SK-N-SH (cell line): ENCODE results near the gene MCUB. TPM values are rescaled to one million over a fixed set of nuclear protein-coding genes. Genes with fewer than 3 reads are reported as not detected.

Experiments
- CTCF ChIA-PET: fragments of 300-600, 350-600 bp; formaldehyde crosslinking; extraction: SDS; loops from one replicate; lab custom pipeline; 2021; lab: Yijun Ruan, JAX
- POLR2A ChIA-PET: fragments of 350-600 bp; sonication (Branson Sonifier 250); formaldehyde crosslinking; extraction: SDS; loops from one replicate; lab custom pipeline; 2020; ENCODE audit warnings: antibody characterized with exemption, inconsistent platforms; lab: Yijun Ruan, JAX
- DNase-seq: peaks from one replicate; pipeline ENCODE4 v3.0.0; 2012
- H2AFZ ChIP-seq: fragments of 200-600 bp; sonication (generic); 2 replicates; pipeline ENCODE4 v1.8.1; 2016; ENCODE audit warnings: antibody characterized with exemption, mild to moderate bottlenecking, low read depth
- H3F3A ChIP-seq: fragments of 200-600 bp; sonication (generic); replicated peaks from 2 replicates; pipeline ENCODE3; 2016; ENCODE audit warnings: antibody characterized with exemption, mild to moderate bottlenecking; ENCODE audit not compliant: insufficient read depth
- H3K27ac ChIP-seq, 2 experiments: fragments of 200-500 bp in 1 of 2; fragments of 200-600 bp in 1 of 2; sonication (Bioruptor generic) in 1 of 2; sonication (generic), shearing (Covaris generic) in 1 of 2; 2 replicates each; pipeline versions ENCODE4 v1.5.1 to v1.6.1; 2014 to 2016; ENCODE audit warnings: low read depth in 2 of 2, inconsistent platforms in 1 of 2, low read length in 1 of 2, mild to moderate bottlenecking in 1 of 2, mixed read lengths in 1 of 2
- H3K27me3 ChIP-seq: fragments of 200-600 bp; sonication (generic), shearing (Covaris generic); 2 replicates; pipeline ENCODE4 v1.6.1; 2016; ENCODE audit warnings: mixed run types; ENCODE audit not compliant: insufficient read depth
- H3K36me3 ChIP-seq, 2 experiments: fragments of 200-500 bp in 1 of 2; fragments of 200-600 bp in 1 of 2; sonication (Bioruptor generic) in 1 of 2; sonication (generic) in 1 of 2; replicated peaks in 1 of 2; 2 replicates each; pipeline versions ENCODE3 to v1.5.1; 2014 to 2016; ENCODE audit warnings: low read length in 1 of 2, mild to moderate bottlenecking in 1 of 2; ENCODE audit not compliant: insufficient read depth in 2 of 2, control insufficient read depth in 1 of 2
- H3K4me1 ChIP-seq, 2 experiments: fragments of 200-500 bp in 1 of 2; fragments of 200-600 bp in 1 of 2; sonication (Bioruptor generic) in 1 of 2; sonication (generic), shearing (Covaris generic) in 1 of 2; 2 replicates each; pipeline versions ENCODE4 v1.5.1 to v1.6.1; 2014 to 2016; ENCODE audit warnings: low read depth in 1 of 2, low read length in 1 of 2, mixed run types in 1 of 2; ENCODE audit not compliant: insufficient read depth in 2 of 2, control insufficient read depth in 1 of 2
- H3K4me2 ChIP-seq: fragments of 200-600 bp; sonication (generic), shearing (Covaris generic); 2 replicates; pipeline ENCODE4 v1.6.1; 2017; ENCODE audit warnings: mixed run types
- H3K4me3 ChIP-seq, 2 experiments: fragments of 200-500 bp in 1 of 2; fragments of 200-600 bp in 1 of 2; sonication (Bioruptor generic) in 1 of 2; sonication (generic), shearing (Covaris generic) in 1 of 2; 2 replicates each; pipeline versions ENCODE4 v1.5.1 to v1.8.1; 2014 to 2016; ENCODE audit warnings: low read depth in 2 of 2, inconsistent platforms in 1 of 2, low read length in 1 of 2, mild to moderate bottlenecking in 1 of 2, mixed read lengths in 1 of 2, moderate library complexity in 1 of 2
- H3K79me2 ChIP-seq: fragments of 200-600 bp; sonication (generic); 2 replicates; pipeline ENCODE4 v1.8.1; 2017; ENCODE audit warnings: mild to moderate bottlenecking; ENCODE audit not compliant: insufficient read depth
- H3K9ac ChIP-seq: fragments of 200-600 bp; sonication (generic); 2 replicates; pipeline ENCODE4 v1.6.1; 2017; ENCODE audit warnings: mixed run types
- H3K9me2 ChIP-seq: fragments of 200-600 bp; sonication (generic); 2 replicates; pipeline ENCODE4 v1.6.1; 2017; ENCODE audit warnings: mixed run types
- H3K9me3 ChIP-seq: fragments of 200-600 bp; sonication (generic); 2 replicates; pipeline ENCODE4 v1.6.1; 2017; ENCODE audit warnings: mixed run types, mild to moderate bottlenecking, moderate library complexity
- H4K20me1 ChIP-seq: fragments of 200-600 bp; sonication (generic); 2 replicates; pipeline ENCODE4 v1.6.1; 2017; ENCODE audit warnings: mild to moderate bottlenecking, mixed run types; ENCODE audit not compliant: insufficient read depth
- EP300 ChIP-seq, 2 experiments: IDR thresholded peaks; 2 replicates each; pipeline versions ENCODE4 v1.4.0 to v1.6.1; 2012; ENCODE audit warnings: borderline replicate concordance in 1 of 2, low read depth in 1 of 2, low read length in 1 of 2
- FOXJ3 ChIP-seq: sonication (generic); formaldehyde crosslinking; IDR thresholded peaks from 2 replicates; pipeline ENCODE4 v1.5.1; 2020; ENCODE audit warnings: mild to moderate bottlenecking, missing genetic modification reagents
- FOXM1 ChIP-seq: IDR thresholded peaks from 2 replicates; pipeline ENCODE4 v1.4.0; 2012; ENCODE audit warnings: low read depth, mild to moderate bottlenecking
- GABPA ChIP-seq: IDR thresholded peaks from 2 replicates; pipeline ENCODE4 v1.4.0; 2012; ENCODE audit warnings: low read depth, mild to moderate bottlenecking
- JUND ChIP-seq: IDR thresholded peaks from 2 replicates; pipeline ENCODE4 v1.4.0; 2012
- MXI1 ChIP-seq: IDR thresholded peaks from 2 replicates; pipeline ENCODE4 v1.6.1; 2012; ENCODE audit warnings: mild to moderate bottlenecking, low read depth, low read length, improper control_type of control experiment
- NFIC ChIP-seq: IDR thresholded peaks from 2 replicates; pipeline ENCODE4 v1.4.0; 2012; ENCODE audit warnings: borderline replicate concordance
- NRF1 ChIP-seq: IDR thresholded peaks from 2 replicates; pipeline ENCODE4 v1.6.1; 2012; ENCODE audit warnings: low read depth, mild to moderate bottlenecking, low read length
- POLR2AphosphoS5 ChIP-seq: IDR thresholded peaks from 2 replicates; pipeline ENCODE4 v1.6.1; 2012; ENCODE audit warnings: low read depth, low read length
- RFX5 ChIP-seq: IDR thresholded peaks from 2 replicates; pipeline ENCODE4 v1.6.1; 2012; ENCODE audit warnings: mild to moderate bottlenecking, improper control_type of control experiment, low read length
- SIN3A ChIP-seq: IDR thresholded peaks from 2 replicates; pipeline ENCODE4 v1.6.1; 2012; ENCODE audit warnings: low read depth, mild to moderate bottlenecking, low read length, moderate library complexity, borderline replicate concordance
- SMC3 ChIP-seq: IDR thresholded peaks from 2 replicates; pipeline ENCODE4 v1.6.1; 2012; ENCODE audit warnings: low read depth, low read length, improper control_type of control experiment
- TAF1 ChIP-seq: IDR thresholded peaks from 2 replicates; pipeline ENCODE4 v1.6.1; 2012; ENCODE audit warnings: low read depth, mild to moderate bottlenecking, low read length, moderate library complexity, borderline replicate concordance
- TEAD4 ChIP-seq: IDR thresholded peaks from 2 replicates; pipeline ENCODE4 v1.4.0; 2012; ENCODE audit warnings: mild to moderate bottlenecking, borderline replicate concordance; ENCODE audit not compliant: insufficient read depth
- YY1 ChIP-seq: IDR thresholded peaks from 2 replicates; pipeline ENCODE4 v1.4.0; 2012; ENCODE audit warnings: low read depth, mild to moderate bottlenecking
- WGBS: methylation state at CpG from one replicate; pipeline ENCODE4 v1.1.6; 2017; ENCODE audit warnings: low lambda C conversion rate; 5-methylcytosine and 5-hydroxymethylcytosine counted together
- polyA plus RNA-seq, 3 experiments: library from polyadenylated mRNA; depleted of rRNA; stranded (reverse); fragments of >200 nt; gene quantifications; 2 replicates each; pipeline ENCODE4 v1.2.3, GENCODE V29; 2012
- TF ChIP-seq, protein P1 (sequence below): IDR thresholded peaks from 2 replicates; pipeline ENCODE4; 2012
- TF ChIP-seq, protein P2 (sequence below): IDR thresholded peaks from 2 replicates; pipeline ENCODE4 v1.4.0; 2012; ENCODE audit warnings: low read depth, borderline replicate concordance
- TF ChIP-seq, protein P3 (sequence below): fragments of 150-350 bp; IDR thresholded peaks from 2 replicates; pipeline ENCODE4 v1.6.1; 2016; ENCODE audit warnings: mild to moderate bottlenecking, low read depth, low read length
- TF ChIP-seq, protein P4 (sequence below): IDR thresholded peaks from 2 replicates; pipeline ENCODE4 v1.4.0; 2012; ENCODE audit warnings: low read depth, borderline replicate concordance
- TF ChIP-seq, protein P5 (sequence below): fragments of 150-350 bp; IDR thresholded peaks from 2 replicates; pipeline ENCODE4 v1.6.1; 2017; ENCODE audit warnings: antibody characterized with exemption, low read length, low read depth, borderline replicate concordance

MCUB gene
- polyA plus RNA-seq, 1 of the 3 experiments (the other 2 are of a cell fraction) = 39.3 TPM

- no peak for TF ChIP-seq SIN3A
- TF ChIP-seq JUND = no peak
- TF ChIP-seq FOXJ3 (CRISPR knock-in tag) = no peak
- TF ChIP-seq EP300 (IDR thresholded peaks at IDR 0.05; ENCODE audit: borderline replicate concordance in 1 of 2, low read depth in 1 of 2, low read length in 1 of 2) = no peak
- no peak for TF ChIP-seq GABPA
- TF ChIP-seq RFX5 = no peak
- TF ChIP-seq, protein P1, sequence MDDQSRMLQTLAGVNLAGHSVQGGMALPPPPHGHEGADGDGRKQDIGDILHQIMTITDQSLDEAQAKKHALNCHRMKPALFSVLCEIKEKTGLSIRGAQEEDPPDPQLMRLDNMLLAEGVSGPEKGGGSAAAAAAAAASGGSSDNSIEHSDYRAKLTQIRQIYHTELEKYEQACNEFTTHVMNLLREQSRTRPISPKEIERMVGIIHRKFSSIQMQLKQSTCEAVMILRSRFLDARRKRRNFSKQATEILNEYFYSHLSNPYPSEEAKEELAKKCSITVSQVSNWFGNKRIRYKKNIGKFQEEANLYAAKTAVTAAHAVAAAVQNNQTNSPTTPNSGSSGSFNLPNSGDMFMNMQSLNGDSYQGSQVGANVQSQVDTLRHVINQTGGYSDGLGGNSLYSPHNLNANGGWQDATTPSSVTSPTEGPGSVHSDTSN = no peak
- no peak for TF ChIP-seq NFIC
- no peak for TF ChIP-seq TAF1
- TF ChIP-seq, protein P2, sequence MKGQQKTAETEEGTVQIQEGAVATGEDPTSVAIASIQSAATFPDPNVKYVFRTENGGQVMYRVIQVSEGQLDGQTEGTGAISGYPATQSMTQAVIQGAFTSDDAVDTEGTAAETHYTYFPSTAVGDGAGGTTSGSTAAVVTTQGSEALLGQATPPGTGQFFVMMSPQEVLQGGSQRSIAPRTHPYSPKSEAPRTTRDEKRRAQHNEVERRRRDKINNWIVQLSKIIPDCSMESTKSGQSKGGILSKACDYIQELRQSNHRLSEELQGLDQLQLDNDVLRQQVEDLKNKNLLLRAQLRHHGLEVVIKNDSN = no peak
- no peak for TF ChIP-seq NRF1
- TF ChIP-seq, protein P3, sequence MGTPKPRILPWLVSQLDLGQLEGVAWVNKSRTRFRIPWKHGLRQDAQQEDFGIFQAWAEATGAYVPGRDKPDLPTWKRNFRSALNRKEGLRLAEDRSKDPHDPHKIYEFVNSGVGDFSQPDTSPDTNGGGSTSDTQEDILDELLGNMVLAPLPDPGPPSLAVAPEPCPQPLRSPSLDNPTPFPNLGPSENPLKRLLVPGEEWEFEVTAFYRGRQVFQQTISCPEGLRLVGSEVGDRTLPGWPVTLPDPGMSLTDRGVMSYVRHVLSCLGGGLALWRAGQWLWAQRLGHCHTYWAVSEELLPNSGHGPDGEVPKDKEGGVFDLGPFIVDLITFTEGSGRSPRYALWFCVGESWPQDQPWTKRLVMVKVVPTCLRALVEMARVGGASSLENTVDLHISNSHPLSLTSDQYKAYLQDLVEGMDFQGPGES = no peak
- TF ChIP-seq SMC3 = no peak
Observed at GRCh38 chr4:109683621-109684253, 123.7 kb downstream of the MCUB start.

DNA sequence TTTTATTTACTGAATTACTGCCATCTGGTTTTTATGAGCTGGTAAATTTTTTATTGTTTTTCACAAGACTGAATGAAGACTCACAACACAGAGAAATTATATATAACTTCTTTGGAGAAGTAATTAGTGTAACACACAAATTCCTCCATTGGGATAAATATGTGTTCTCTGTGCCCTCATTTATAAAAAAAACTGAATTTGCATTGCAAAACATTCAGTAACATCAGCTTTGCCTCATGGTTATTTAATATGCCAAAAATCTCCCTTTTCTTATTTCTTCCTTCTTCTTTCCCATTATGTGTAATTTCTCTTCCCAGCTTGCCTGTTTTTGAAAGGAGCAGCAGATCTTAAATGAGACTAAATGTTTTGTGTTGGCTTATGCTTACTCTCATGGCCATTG, 124.7 kb downstream of the MCUB start:
- Histone ChIP-seq H3K9me2 (no peaks in the 10 kb centered on the region), H3K4me1 (no peaks in the 10 kb centered on the region), H3K36me3 (peaks cover 16 to 26% of the 10 kb centered on the region in 2 experiments), H3K9ac (no peak overlapping the region), H3K4me2 (no peak overlapping the region), H3K9me3 (no peaks in the 10 kb centered on the region), H4K20me1 (no peaks in the 10 kb centered on the region), H3K79me2 (no peaks in the 10 kb centered on the region), H2AFZ (no peak overlapping the region), H3K27me3 (no peaks in the 10 kb centered on the region), H3K4me3 (no peak overlapping the region), H3K27ac (no peak overlapping the region), H3F3A (no peaks in the 10 kb centered on the region)
- ChIA-PET POLR2A (no interaction called here), CTCF (interaction anchor here (0.8 to 1.5 kb wide), 3 partner anchors 9 to 80 kb away, joined by 3 to 4 read pairs (median 3); partner anchors contain the start of gene CASP6)
- DNase-seq = no peak
- TF ChIP-seq, protein P4, sequence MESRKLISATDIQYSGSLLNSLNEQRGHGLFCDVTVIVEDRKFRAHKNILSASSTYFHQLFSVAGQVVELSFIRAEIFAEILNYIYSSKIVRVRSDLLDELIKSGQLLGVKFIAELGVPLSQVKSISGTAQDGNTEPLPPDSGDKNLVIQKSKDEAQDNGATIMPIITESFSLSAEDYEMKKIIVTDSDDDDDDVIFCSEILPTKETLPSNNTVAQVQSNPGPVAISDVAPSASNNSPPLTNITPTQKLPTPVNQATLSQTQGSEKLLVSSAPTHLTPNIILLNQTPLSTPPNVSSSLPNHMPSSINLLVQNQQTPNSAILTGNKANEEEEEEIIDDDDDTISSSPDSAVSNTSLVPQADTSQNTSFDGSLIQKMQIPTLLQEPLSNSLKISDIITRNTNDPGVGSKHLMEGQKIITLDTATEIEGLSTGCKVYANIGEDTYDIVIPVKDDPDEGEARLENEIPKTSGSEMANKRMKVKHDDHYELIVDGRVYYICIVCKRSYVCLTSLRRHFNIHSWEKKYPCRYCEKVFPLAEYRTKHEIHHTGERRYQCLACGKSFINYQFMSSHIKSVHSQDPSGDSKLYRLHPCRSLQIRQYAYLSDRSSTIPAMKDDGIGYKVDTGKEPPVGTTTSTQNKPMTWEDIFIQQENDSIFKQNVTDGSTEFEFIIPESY = no peak
- TF ChIP-seq, protein P5, sequence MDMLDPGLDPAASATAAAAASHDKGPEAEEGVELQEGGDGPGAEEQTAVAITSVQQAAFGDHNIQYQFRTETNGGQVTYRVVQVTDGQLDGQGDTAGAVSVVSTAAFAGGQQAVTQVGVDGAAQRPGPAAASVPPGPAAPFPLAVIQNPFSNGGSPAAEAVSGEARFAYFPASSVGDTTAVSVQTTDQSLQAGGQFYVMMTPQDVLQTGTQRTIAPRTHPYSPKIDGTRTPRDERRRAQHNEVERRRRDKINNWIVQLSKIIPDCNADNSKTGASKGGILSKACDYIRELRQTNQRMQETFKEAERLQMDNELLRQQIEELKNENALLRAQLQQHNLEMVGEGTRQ = no peak
- TF ChIP-seq TEAD4 (no peak), SMC3 (no peak), MXI1 (no peak), FOXM1 (no peak), GABPA (no peak), POLR2AphosphoS5 (no peak), YY1 (no peak), JUND (no peak)

More at GRCh38 chr4:109683621-109684253, 123.7 kb downstream of the MCUB start:
- WGBS = 95% methylated on average over 6 of the region's 6 CpGs
- H3K9me2 ChIP-seq = no peaks in the 10 kb centered on the region
- no peaks in the 10 kb centered on the region for H3K4me1 ChIP-seq
- ChIA-PET CTCF (interaction anchor here (1.5 to 1.7 kb wide), 2 partner anchors 10 to 131 kb away, joined by 3 read pairs; no protein-coding TSS in a partner anchor), POLR2A (no interaction called here)
- peaks cover 16 to 18% of the 10 kb centered on the region in 2 experiments for H3K36me3 ChIP-seq
- H3F3A ChIP-seq = no peaks in the 10 kb centered on the region
- H3K4me2 ChIP-seq = no peak overlapping the region
- no peaks in the 10 kb centered on the region for H4K20me1 ChIP-seq
- no peaks in the 10 kb centered on the region for H3K79me2 ChIP-seq
- H3K9ac ChIP-seq = no peak overlapping the region
- no peak overlapping the region for H3K27ac ChIP-seq
- no peaks in the 10 kb centered on the region for H3K27me3 ChIP-seq
- no peak for DNase-seq
- H3K4me3 ChIP-seq = no peak overlapping the region
- no peak overlapping the region for H2AFZ ChIP-seq
- no peaks in the 10 kb centered on the region for H3K9me3 ChIP-seq
